Upper lobe of right lung (tissue), 1 donor: ENCODE data around the gene B3GALT6. TPM values are rescaled to one million over a fixed set of nuclear protein-coding genes. Genes with fewer than 3 reads are reported as not detected.

Experiments
- ATAC-seq: fragments of 200-7000 bp; cut with Tn5 transposase; one replicate; pipeline ENCODE4 v1.9.1; 2020; ENCODE audit warnings: mild to moderate bottlenecking, moderate library complexity
- DNase-seq: peaks from one replicate; pipeline ENCODE4 v3.0.0-alpha.2; 2020
- H3K27ac ChIP-seq: fragments of 200-600 bp; one replicate; pipeline ENCODE4 v1.8.0; 2022
- H3K27me3 ChIP-seq: fragments of 200-600 bp; one replicate; pipeline ENCODE4 v1.8.0; 2022; ENCODE audit warnings: mild to moderate bottlenecking
- H3K36me3 ChIP-seq: fragments of 200-600 bp; one replicate; pipeline ENCODE4 v1.8.0; 2022
- H3K4me1 ChIP-seq: fragments of 200-600 bp; one replicate; pipeline ENCODE4 v1.8.0; 2022
- H3K4me3 ChIP-seq: fragments of 200-600 bp; one replicate; pipeline ENCODE4 v1.8.0; 2022; ENCODE audit warnings: mild to moderate bottlenecking
- H3K9me3 ChIP-seq: fragments of 200-600 bp; one replicate; pipeline ENCODE4 v1.8.0; 2022
- CTCF ChIP-seq: fragments of 200-600 bp; IDR thresholded peaks from one replicate; pipeline ENCODE4 v1.8.0; 2022; ENCODE audit warnings: antibody characterized with exemption
- intact Hi-C: fragments of 100-400 bp; cut with DNase I; formaldehyde crosslinking; loops from one replicate; pipeline ENCODE4 v1.11.0; 2022
- total RNA-seq: library from RNA; stranded (reverse); fragmentation: NEBNext Ultra II Directional; extraction: Animal tissue kit (Norgen Biotek cat#: 25700); gene quantifications from one replicate; pipeline ENCODE4 v1.2.1, GENCODE V29; 2021
- donor health status: DM: no; HTN: yes; CAD: no; lungs with severe emphysema.

Gene B3GALT6
- total RNA-seq, 1 donor from 2014 or later = 16.7 TPM

- Histone ChIP-seq H3K36me3 (peaks cover 73% of the 10 kb centered on the region), H3K9me3 (no peaks in the 10 kb centered on the region), H3K4me3 (no peak overlapping the region), H3K27ac (no peak overlapping the region), H3K27me3 (no peaks in the 10 kb centered on the region), H3K4me1 (peaks cover 15% of the 10 kb centered on the region)
- DNase-seq (no peak), ATAC-seq (no peak)
- TF ChIP-seq CTCF = no peak
- intact Hi-C loops = no loop called here
Measured at GRCh38 chr1:1225913-1226312, 6.1 kb upstream of the B3GALT6 start.

- no peaks in the 10 kb centered on the region for H3K27me3 ChIP-seq
- H3K4me3 ChIP-seq = no peak overlapping the region
- ATAC-seq = no peak
- no peak overlapping the region for H3K27ac ChIP-seq
- peaks cover 15% of the 10 kb centered on the region for H3K4me1 ChIP-seq
- H3K9me3 ChIP-seq = no peaks in the 10 kb centered on the region
- no peak for DNase-seq
- no peak for TF ChIP-seq CTCF
- peaks cover 64% of the 10 kb centered on the region for H3K36me3 ChIP-seq
- intact Hi-C loops = no loop called here
Measured at GRCh38 chr1:1226566-1227362, 5.3 kb upstream of the B3GALT6 start.

GRCh38 chr1:1227386-1227785 is 4.7 kb upstream of the B3GALT6 start:
- intact Hi-C loops = no loop called here
- ATAC-seq = no peak
- TF ChIP-seq CTCF = no peak
- Histone ChIP-seq H3K36me3 (peaks cover 58% of the 10 kb centered on the region), H3K4me1 (peaks cover 15% of the 10 kb centered on the region), H3K9me3 (no peaks in the 10 kb centered on the region), H3K27ac (no peak overlapping the region), H3K4me3 (no peak overlapping the region), H3K27me3 (no peaks in the 10 kb centered on the region)
- DNase-seq = no peak

GRCh38 chr1:1228187-1228586 is 3.9 kb upstream of the B3GALT6 start:
- Histone ChIP-seq H3K4me1 (peaks cover 21% of the 10 kb centered on the region), H3K9me3 (no peaks in the 10 kb centered on the region), H3K27ac (no peak overlapping the region), H3K4me3 (no peak overlapping the region), H3K27me3 (no peaks in the 10 kb centered on the region), H3K36me3 (peaks cover 51% of the 10 kb centered on the region)
- intact Hi-C loops = no loop called here
- no peak for TF ChIP-seq CTCF
- DNase-seq (no peak), ATAC-seq (no peak)

GRCh38 chr1:1228596-1229321 is 3.3 kb upstream of the B3GALT6 start:
- DNase-seq (no peak), ATAC-seq (no peak)
- H3K4me1 ChIP-seq = peaks cover 23% of the 10 kb centered on the region
- H3K4me3 ChIP-seq = no peak overlapping the region
- H3K36me3 ChIP-seq = peaks cover 46% of the 10 kb centered on the region
- H3K27me3 ChIP-seq = no peaks in the 10 kb centered on the region
- intact Hi-C loops = no loop called here
- no peak overlapping the region for H3K27ac ChIP-seq
- H3K9me3 ChIP-seq = no peaks in the 10 kb centered on the region
- TF ChIP-seq CTCF = no peak
